GM12878 (cell line): Measurements from ENCODE around the gene SEC11A. TPM values are rescaled to one million over a fixed set of nuclear protein-coding genes. Genes with fewer than 3 reads are reported as not detected.

ENCODE experiments used
- ATAC-seq: fragments of 200-7000 bp; cut with Tn5 transposase; 3 replicates; pipeline ENCODE4 v1.9.1; 2020; ENCODE audit warnings: mild to moderate bottlenecking, moderate library complexity
- BruUV-seq: library from RNA; stranded (reverse); fragments of 400-500 nt; replicated peaks from 2 replicates; lab custom pipeline; 2021; lab: Mats Ljungman, UMichigan
- CTCF ChIA-PET: fragments of 300-600 bp; sonication (Branson Sonifier 250); formaldehyde crosslinking; extraction: SDS; loops from one replicate; lab custom pipeline; 2021; ENCODE audit warnings: inconsistent platforms; lab: Yijun Ruan, JAX
- POLR2A ChIA-PET: fragments of 350-600 bp; formaldehyde crosslinking; extraction: SDS; loops from one replicate; lab custom pipeline; 2021; ENCODE audit warnings: inconsistent platforms; lab: Charles Lee
- RAD21 ChIA-PET: fragments of 300-600 bp; sonication (Branson Sonifier 250); formaldehyde crosslinking; loops from one replicate; lab custom pipeline; 2023; ENCODE audit warnings: antibody characterized with exemption; ENCODE audit not compliant: unreplicated experiment; lab: Charles Lee
- SMC1A ChIA-PET: fragments of 300-600 bp; sonication (Branson Sonifier 250); formaldehyde crosslinking; loops from one replicate; lab custom pipeline; 2023; ENCODE audit not compliant: unreplicated experiment, uncharacterized antibody; lab: Charles Lee
- DNase-seq: peaks from one replicate; pipeline ENCODE4 v3.0.0-alpha.2; 2011; ENCODE audit warnings: low read depth, low spot score
- FAIRE-seq: peaks from 3 replicates; lab custom pipeline; 2011; peaks lifted over from hg19 to GRCh38; lab: Jason Lieb, UNC
- H2AFZ ChIP-seq: 2 replicates; pipeline ENCODE4 v1.6.0; 2011; ENCODE audit warnings: low read depth, low read length, control low read depth; ENCODE audit not compliant: control insufficient read depth
- H3K27ac ChIP-seq: 2 replicates; pipeline ENCODE4 v1.5.1; 2011; ENCODE audit warnings: control low read depth; ENCODE audit not compliant: control insufficient read depth, insufficient read depth
- H3K27me3 ChIP-seq, 2 experiments: replicated peaks in 1 of 2; 2 replicates each; pipeline versions ENCODE4 v1.6.0 to v1.6.1; 2011; ENCODE audit warnings: low read length in 1 of 2; ENCODE audit not compliant: control insufficient read depth in 2 of 2, insufficient read depth in 2 of 2
- H3K36me3 ChIP-seq, 2 experiments: 2 replicates each; pipeline ENCODE4 v1.5.1; 2011; ENCODE audit warnings: low read length in 1 of 2; ENCODE audit not compliant: control insufficient read depth in 2 of 2, insufficient read depth in 2 of 2
- H3K4me1 ChIP-seq: 2 replicates; pipeline ENCODE4 v1.6.1; 2011; ENCODE audit warnings: mild to moderate bottlenecking, low read length, moderate library complexity, mixed read lengths; ENCODE audit not compliant: control insufficient read depth, insufficient read depth
- H3K4me2 ChIP-seq: 2 replicates; pipeline ENCODE4 v1.6.0; 2011; ENCODE audit warnings: control low read depth; ENCODE audit not compliant: control insufficient read depth, insufficient read depth
- H3K4me3 ChIP-seq: fragments of 200-600 bp; sonication (generic); 2 replicates; pipeline ENCODE4 v1.5.1; 2016
- H3K79me2 ChIP-seq: 2 replicates; pipeline ENCODE4 v1.6.0; 2011; ENCODE audit warnings: low read length; ENCODE audit not compliant: control insufficient read depth, insufficient read depth
- H3K9ac ChIP-seq: 2 replicates; pipeline ENCODE4 v1.8.0; 2011; ENCODE audit warnings: low read length, control low read depth, mixed read lengths; ENCODE audit not compliant: control insufficient read depth, insufficient read depth
- H3K9me3 ChIP-seq: replicated peaks from 3 replicates; pipeline ENCODE4 v1.5.1; 2011; ENCODE audit warnings: mild to moderate bottlenecking, low read length; ENCODE audit not compliant: control insufficient read depth, insufficient read depth
- H4K20me1 ChIP-seq: 2 replicates; pipeline ENCODE4 v1.6.0; 2011; ENCODE audit not compliant: control insufficient read depth, insufficient read depth
- CBFB ChIP-seq: IDR thresholded peaks from 2 replicates; pipeline ENCODE4 v1.6.1; 2016; ENCODE audit warnings: antibody characterized with exemption, low read depth
- CBX3 ChIP-seq: fragments of 200-600 bp; sonication (generic); IDR thresholded peaks from 2 replicates; pipeline ENCODE4 v1.6.1; 2016; ENCODE audit warnings: low read depth, borderline replicate concordance
- CEBPB ChIP-seq, 2 experiments: fragments of 150-350 bp in 1 of 2; IDR thresholded peaks; 2 replicates each; pipeline ENCODE4 v1.6.1; 2012 to 2014; ENCODE audit warnings: low read depth in 2 of 2, low read length in 2 of 2, borderline replicate concordance in 1 of 2, inconsistent platforms in 1 of 2
- EZH2 ChIP-seq: IDR thresholded peaks from 2 replicates; pipeline ENCODE4 v1.6.1; 2012; ENCODE audit warnings: low read depth, mild to moderate bottlenecking, control low read depth, inconsistent platforms, low read length, borderline replicate concordance; ENCODE audit not compliant: control insufficient read depth
- IKZF1 ChIP-seq: fragments of 450-650 bp; conservative IDR thresholded peaks from 2 replicates; pipeline ENCODE4 v1.6.1; 2017; ENCODE audit warnings: antibody characterized with exemption, mild to moderate bottlenecking
- IRF4 ChIP-seq: IDR thresholded peaks from 2 replicates; pipeline ENCODE4 v1.6.1; 2011; ENCODE audit warnings: low read depth, low read length
- NR2F1 ChIP-seq: fragments of 450-650 bp; conservative IDR thresholded peaks from 2 replicates; pipeline ENCODE4 v1.6.1; 2017; ENCODE audit warnings: mild to moderate bottlenecking
- RAD51 ChIP-seq: fragments of 450-650 bp; IDR thresholded peaks from 2 replicates; pipeline ENCODE4 v1.6.1; 2016; ENCODE audit warnings: moderate library complexity, mild to moderate bottlenecking, inconsistent platforms
- RBBP5 ChIP-seq: fragments of 200-600 bp; sonication (generic); conservative IDR thresholded peaks from 2 replicates; pipeline ENCODE4 v1.6.1; 2016
- RELA ChIP-seq: fragments of 450-650 bp; IDR thresholded peaks from 2 replicates; pipeline ENCODE4 v1.8.0; 2014; ENCODE audit warnings: borderline replicate concordance; ENCODE audit not compliant: partially characterized antibody
- SUZ12 ChIP-seq: fragments of 200-600 bp; sonication (generic); IDR thresholded peaks from one replicate; pipeline ENCODE4 v1.6.1; 2018; ENCODE audit warnings: antibody characterized with exemption, mild to moderate bottlenecking; ENCODE audit not compliant: unreplicated experiment
- WRNIP1 ChIP-seq: IDR thresholded peaks from 2 replicates; pipeline ENCODE4 v1.6.1; 2011; ENCODE audit warnings: low read depth, low read length, improper control_type of control experiment, borderline replicate concordance
- ZNF217 ChIP-seq: fragments of 450-650 bp; IDR thresholded peaks from 2 replicates; pipeline ENCODE4 v1.6.1; 2017; ENCODE audit warnings: antibody characterized with exemption, mild to moderate bottlenecking
- ZNF384 ChIP-seq: IDR thresholded peaks from 2 replicates; pipeline ENCODE4 v1.6.1; 2012; ENCODE audit warnings: low read depth, mild to moderate bottlenecking, low read length, improper control_type of control experiment, borderline replicate concordance
- WGBS: methylation state at CpG from one replicate; pipeline ENCODE4 v1.1.6; 2016; ENCODE audit warnings: low lambda C conversion rate; ENCODE audit not compliant: insufficient replicate concordance, insufficient coverage; ENCODE audit errors: missing lambda C conversion rate; 5-methylcytosine and 5-hydroxymethylcytosine counted together
- in situ Hi-C: fragments of 300-500 bp; cut with MboI; formaldehyde crosslinking; loops from 9 replicates; pipeline ENCODE4 v1.14.3; 2018; ENCODE audit warnings: mixed read lengths
- intact Hi-C: fragments of 100-400 bp; cut with micrococcal nuclease; formaldehyde crosslinking; loops from one replicate; pipeline ENCODE4 v1.14.2; 2022; ENCODE audit not compliant: unreplicated experiment
- polyA plus RNA-seq, 11 experiments: library from polyadenylated mRNA; depleted of rRNA in 4 of 11; unstranded in 6 of 11; stranded (reverse) in 5 of 11; fragments of >200 nt; fragmentation: Nextera tagmentation in 4 of 11; fragmentation: Illumina TruSeq in 1 of 11; extraction: Ambion mirVana in 4 of 11; extraction: Trizol in 1 of 11; gene quantifications; 1 replicate in 1 of 11; 2 replicates in 10 of 11; pipeline versions ENCODE4 v1.2.1 to v1.2.3, GENCODE V29; 2011 to 2016; ENCODE audit warnings: inconsistent platforms in 2 of 11, missing spikeins in 2 of 11, low read depth in 1 of 11
- total RNA-seq, 4 experiments: library from RNA; depleted of rRNA in 3 of 4; stranded (reverse); fragments of >200 nt in 3 of 4; fragmentation: Illumina TruSeq in 1 of 4; extraction: Trizol in 1 of 4; gene quantifications; 2 replicates each; pipeline versions ENCODE4 v1.2.1 to v1.2.3, GENCODE V29; 2013 to 2021
- TF ChIP-seq, protein P1 (sequence below): fragments of 450-650 bp; IDR thresholded peaks from 2 replicates; pipeline ENCODE4 v1.6.1; 2016; ENCODE audit warnings: mild to moderate bottlenecking
- TF ChIP-seq, protein P2 (sequence below): IDR thresholded peaks from 2 replicates; pipeline ENCODE4 v1.6.1; 2012; ENCODE audit warnings: improper control_type of control experiment, low read depth, low read length; ENCODE audit not compliant: insufficient replicate concordance

Gene SEC11A
- total and polyA plus RNA-seq, 10 of the 15 experiments (the other 5 are each of a cell fraction or from before 2014, with no cell fraction given) = 99.2 to 159 (median 143) TPM

DNA sequence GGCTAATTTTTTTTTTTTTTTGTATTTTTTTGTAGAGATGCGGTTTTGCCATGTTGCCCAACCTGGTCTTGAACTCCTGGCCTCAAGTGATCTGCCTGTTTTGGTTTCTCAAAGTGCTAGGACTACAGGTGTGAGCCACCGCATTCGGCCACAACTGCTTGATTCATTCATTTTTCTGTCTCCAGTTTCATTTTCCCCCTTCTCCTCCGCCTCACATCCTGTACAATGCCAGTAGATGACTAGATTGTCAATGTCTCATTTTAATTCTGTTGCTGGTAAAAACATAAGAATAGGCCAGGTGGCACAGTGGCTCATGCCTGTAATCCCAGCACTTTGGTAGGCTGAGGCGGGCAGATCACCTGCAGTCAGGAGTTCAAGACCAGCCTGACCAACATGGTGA, 20.4 kb upstream of the SEC11A start:
- ChIA-PET SMC1A (interaction anchor here (1.0 to 6.6 kb wide), 7 partner anchors 9 to 53 kb away, joined by 3 to 60 read pairs (median 8); partner anchors contain the start of gene SEC11A), POLR2A (interaction anchor here (0.5 to 5.1 kb wide), 10 partner anchors 11 to 576 kb away, joined by 3 to 27 read pairs (median 3); partner anchors contain the start of gene SEC11A), CTCF (interaction anchor here (0.5 to 7.1 kb wide), 5 partner anchors 11 to 148 kb away, joined by 3 to 35 read pairs (median 4); partner anchors contain the start of gene SEC11A), RAD21 (interaction anchor here (0.7 to 6.6 kb wide), 5 partner anchors 11 to 110 kb away, joined by 3 to 53 read pairs (median 9); partner anchors contain the start of gene SEC11A)
- Histone ChIP-seq H4K20me1 (no peaks in the 10 kb centered on the region), H3K36me3 (no peaks in the 10 kb centered on the region), H3K4me3 (no peak overlapping the region), H3K4me1 (peaks cover 28% of the 10 kb centered on the region), H3K9me3 (no peaks in the 10 kb centered on the region), H3K9ac (no peak overlapping the region; the same call in 1 of the 2 replicates), H2AFZ (no peak overlapping the region), H3K4me2 (no peak overlapping the region; the same call in 1 of the 2 replicates), H3K27me3 (no peaks in the 10 kb centered on the region), H3K27ac (peak overlapping the region; percentile 85), H3K79me2 (no peaks in the 10 kb centered on the region)
- 3% methylated on average over 5 of the region's 5 CpGs for WGBS
- no TSS peak for BruUV-seq
- FAIRE-seq = peak; percentile 87
- in situ Hi-C loops = no loop called here
- intact Hi-C loops = loop anchor here (1.0 kb wide), 1 partner anchor 12 kb away; the partner anchor contains the start of gene ZNF592
- peak; percentile 96 for DNase-seq
- ATAC-seq = peak; percentile 81
- TF ChIP-seq SUZ12 = no peak
- TF ChIP-seq RAD51 = no peak
- TF ChIP-seq IKZF1 = peak; percentile 51
- TF ChIP-seq ZNF217 = peak; percentile 98
- 0 out of 2 replicates have a peak, but pooled peaks have one; percentile 59 for TF ChIP-seq ZNF384
- no peak for TF ChIP-seq CEBPB (IDR thresholded peaks at IDR 0.05; ENCODE audit: borderline replicate concordance in 1 of 2, low read depth in 2 of 2, low read length in 2 of 2)
- TF ChIP-seq, protein P1, sequence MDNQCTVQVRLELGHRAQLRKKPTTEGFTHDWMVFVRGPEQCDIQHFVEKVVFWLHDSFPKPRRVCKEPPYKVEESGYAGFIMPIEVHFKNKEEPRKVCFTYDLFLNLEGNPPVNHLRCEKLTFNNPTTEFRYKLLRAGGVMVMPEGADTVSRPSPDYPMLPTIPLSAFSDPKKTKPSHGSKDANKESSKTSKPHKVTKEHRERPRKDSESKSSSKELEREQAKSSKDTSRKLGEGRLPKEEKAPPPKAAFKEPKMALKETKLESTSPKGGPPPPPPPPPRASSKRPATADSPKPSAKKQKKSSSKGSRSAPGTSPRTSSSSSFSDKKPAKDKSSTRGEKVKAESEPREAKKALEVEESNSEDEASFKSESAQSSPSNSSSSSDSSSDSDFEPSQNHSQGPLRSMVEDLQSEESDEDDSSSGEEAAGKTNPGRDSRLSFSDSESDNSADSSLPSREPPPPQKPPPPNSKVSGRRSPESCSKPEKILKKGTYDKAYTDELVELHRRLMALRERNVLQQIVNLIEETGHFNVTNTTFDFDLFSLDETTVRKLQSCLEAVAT = peak; percentile 82
- TF ChIP-seq CBX3 = no peak
- no peak for TF ChIP-seq EZH2
- TF ChIP-seq, protein P2, sequence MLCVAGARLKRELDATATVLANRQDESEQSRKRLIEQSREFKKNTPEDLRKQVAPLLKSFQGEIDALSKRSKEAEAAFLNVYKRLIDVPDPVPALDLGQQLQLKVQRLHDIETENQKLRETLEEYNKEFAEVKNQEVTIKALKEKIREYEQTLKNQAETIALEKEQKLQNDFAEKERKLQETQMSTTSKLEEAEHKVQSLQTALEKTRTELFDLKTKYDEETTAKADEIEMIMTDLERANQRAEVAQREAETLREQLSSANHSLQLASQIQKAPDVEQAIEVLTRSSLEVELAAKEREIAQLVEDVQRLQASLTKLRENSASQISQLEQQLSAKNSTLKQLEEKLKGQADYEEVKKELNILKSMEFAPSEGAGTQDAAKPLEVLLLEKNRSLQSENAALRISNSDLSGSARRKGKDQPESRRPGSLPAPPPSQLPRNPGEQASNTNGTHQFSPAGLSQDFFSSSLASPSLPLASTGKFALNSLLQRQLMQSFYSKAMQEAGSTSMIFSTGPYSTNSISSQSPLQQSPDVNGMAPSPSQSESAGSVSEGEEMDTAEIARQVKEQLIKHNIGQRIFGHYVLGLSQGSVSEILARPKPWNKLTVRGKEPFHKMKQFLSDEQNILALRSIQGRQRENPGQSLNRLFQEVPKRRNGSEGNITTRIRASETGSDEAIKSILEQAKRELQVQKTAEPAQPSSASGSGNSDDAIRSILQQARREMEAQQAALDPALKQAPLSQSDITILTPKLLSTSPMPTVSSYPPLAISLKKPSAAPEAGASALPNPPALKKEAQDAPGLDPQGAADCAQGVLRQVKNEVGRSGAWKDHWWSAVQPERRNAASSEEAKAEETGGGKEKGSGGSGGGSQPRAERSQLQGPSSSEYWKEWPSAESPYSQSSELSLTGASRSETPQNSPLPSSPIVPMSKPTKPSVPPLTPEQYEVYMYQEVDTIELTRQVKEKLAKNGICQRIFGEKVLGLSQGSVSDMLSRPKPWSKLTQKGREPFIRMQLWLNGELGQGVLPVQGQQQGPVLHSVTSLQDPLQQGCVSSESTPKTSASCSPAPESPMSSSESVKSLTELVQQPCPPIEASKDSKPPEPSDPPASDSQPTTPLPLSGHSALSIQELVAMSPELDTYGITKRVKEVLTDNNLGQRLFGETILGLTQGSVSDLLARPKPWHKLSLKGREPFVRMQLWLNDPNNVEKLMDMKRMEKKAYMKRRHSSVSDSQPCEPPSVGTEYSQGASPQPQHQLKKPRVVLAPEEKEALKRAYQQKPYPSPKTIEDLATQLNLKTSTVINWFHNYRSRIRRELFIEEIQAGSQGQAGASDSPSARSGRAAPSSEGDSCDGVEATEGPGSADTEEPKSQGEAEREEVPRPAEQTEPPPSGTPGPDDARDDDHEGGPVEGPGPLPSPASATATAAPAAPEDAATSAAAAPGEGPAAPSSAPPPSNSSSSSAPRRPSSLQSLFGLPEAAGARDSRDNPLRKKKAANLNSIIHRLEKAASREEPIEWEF = no peak
- TF ChIP-seq IRF4 = peak; percentile 68; the same call in 1 of the 2 replicates
- no peak for TF ChIP-seq RELA
- TF ChIP-seq WRNIP1 = no peak
- 0 out of 2 replicates have a peak, but pooled peaks have one; percentile 8 for TF ChIP-seq NR2F1
- TF ChIP-seq CBFB = peak; percentile 69; the same call in 1 of the 2 replicates
- TF ChIP-seq RBBP5 = no peak
